HG02852 (cell line): ENCODE results near the gene ATP5F1B.
"Not testable (repeated sequence)": the region's sequence is repeated elsewhere in the genome, so short reads cannot be mapped to it uniquely, and the experiment has no call there.

Experiments
- ATAC-seq: cut with Tn5 transposase; IDR thresholded peaks from one replicate; pipeline ENCODE4 v1.9.1; 2021; ENCODE audit warnings: mild to moderate bottlenecking, moderate library complexity; ENCODE audit not compliant: unreplicated experiment

ATP5F1B gene

DNA sequence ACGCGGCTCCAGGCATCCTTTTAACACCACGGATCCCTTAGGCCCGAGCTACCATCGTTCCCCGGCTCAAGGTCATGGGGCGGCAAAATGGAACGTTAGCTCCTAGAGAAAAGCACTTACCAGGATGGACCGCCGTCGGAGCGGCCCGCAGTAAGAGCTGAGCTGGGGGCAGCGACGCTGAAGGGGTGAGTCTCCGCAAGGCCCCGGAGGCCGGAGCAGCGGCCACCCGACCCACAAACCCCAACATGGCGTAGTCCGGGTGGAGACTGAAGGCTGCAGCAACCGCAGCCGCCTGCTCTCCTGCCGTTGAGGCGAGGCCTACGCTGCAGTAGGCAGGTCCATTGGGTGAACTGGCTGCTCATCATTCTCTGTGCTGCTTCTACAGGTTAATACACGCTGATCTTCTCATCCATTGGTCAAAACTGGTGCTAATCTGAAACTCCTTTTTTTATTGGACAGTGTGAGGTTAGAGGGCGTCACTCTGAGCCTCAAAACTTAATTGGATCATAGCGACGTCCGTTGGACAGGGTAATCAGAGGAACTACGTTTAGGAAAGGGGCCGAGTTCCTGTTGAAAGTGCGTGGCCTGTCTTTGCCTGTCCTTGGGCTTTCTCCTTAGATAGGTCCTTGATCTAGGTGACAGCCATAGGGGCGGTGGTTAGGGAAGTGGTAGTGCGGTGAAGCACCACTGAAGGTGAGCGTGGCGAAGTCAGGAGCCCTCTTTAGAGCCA, at the start of gene ATP5F1B:
TSS of gene ATP5F1B (minus strand) at position 268 of the 730 bp plus-strand sequence. CDS start at position 247, 21 bp downstream.
- ATAC-seq = peak; percentile 98

DNA sequence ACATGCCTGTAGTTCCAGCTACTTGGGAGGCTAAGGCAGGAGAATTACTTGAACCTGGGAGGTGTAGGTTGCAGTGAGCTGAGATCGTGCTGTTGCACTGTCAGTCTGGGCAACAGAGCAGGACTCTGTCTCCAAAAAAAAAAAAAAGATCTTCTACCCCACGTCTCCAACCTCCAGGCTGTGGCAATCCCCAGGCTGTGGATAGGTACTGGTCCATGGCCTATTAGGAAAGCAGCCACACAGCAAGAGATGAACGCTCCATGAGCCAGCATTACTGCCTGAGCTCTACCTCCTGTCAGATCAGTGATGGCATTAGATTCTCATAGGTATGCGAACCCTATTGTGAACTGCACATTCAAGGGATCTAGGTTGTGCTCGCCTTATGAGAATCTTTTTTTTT, 48.4 kb upstream of the ATP5F1B start:
- no peak for ATAC-seq

DNA sequence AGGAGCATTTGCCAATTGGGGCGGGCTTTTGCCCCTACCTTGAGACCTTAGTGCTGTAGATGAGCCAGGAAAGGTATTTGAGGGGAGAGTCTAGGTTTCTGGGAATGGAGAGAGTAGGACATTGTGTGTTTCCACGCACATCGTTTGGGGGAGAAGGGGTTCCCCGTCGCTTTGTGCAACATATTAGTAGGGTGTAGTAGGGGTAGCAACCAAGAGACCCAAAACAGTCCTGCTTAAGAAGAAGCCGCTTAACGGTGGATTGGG, 43.0 kb upstream of the ATP5F1B start:
- no peak for ATAC-seq

DNA sequence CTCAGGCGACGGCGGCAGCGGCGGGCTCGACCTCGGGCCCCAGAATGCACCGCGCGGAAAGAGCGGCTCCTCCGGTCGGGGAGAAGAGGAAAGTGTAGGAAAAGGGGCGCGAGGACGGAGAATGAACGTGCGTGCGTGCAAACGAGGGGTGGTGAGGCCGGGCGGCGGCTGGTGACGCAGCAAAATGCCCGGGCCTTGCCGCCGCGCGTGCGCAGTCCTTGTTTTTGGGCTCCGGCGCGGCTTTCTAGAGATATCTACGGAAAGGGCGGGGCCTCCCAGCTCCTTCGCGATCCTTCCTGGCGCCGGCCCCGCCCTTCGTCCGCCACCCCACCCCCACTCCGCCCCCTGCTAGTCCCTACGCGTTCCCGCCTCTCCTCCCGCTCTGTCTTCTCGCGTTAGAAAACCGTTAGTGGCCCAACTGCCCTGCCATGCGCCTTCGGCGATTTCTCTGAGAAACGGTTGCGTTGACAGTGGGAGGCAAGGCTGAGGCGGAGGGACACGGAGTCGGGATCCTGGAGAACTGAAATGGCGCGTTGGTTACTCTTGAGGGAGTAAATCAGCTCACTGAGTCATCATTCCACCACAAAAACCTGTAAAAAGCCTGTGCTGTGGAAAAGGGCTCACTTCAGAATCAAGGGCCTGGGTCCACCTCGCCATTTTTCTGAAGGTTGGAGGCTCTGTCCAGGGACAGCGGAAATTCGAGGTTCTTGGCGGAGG, 42.5 kb upstream of the ATP5F1B start, which contains the start of gene PTGES3:
TSS of gene PTGES3 (minus strand) at position 156 of the 717 bp plus-strand sequence. CDS start 285 bp downstream, outside the sequence.
- ATAC-seq = peak; percentile 59

DNA sequence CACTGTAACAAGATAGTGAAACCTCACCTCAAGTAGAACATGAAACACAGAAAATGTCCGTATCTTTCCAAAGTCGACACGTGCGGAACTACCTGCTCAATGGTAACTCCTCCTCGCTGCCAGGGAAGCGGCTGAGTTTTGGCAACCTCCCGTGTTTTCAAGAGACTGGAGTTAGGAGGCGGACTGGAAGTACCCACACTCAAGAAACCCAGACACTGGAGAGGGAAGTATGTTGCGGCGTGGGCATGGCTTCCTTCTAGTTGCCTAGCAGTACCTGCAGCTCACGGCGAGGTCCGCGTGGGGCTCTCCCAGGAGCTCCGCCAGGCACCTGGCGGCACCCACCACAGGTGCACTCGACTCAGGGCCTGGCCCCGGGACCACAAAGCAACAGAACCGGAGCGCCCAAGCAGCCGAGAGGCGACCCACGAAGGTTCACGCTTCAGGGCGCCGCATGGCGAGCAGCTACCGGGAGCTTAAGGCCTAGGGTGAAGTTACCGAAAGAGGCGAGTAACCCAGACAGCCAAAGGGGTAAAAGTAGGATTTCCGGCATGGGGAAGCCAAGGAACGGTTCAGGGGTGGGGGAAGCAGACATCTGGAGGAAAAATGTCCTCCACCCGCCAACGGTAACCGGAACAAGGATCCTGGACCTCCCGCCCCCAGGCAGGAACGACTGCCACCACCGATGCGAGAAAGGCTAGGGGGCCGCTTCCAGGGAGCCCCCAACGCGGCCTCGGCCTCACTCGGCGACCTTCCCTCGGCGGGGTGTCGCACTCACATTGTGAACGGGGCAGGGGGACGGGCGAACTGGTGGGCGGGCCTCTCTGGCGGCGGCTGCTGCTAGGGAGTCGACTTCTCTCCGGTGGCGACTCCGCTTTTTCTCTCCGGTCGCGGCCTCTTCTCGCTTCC, 41.7 kb upstream of the ATP5F1B start:
- ATAC-seq = peak; percentile 30

DNA sequence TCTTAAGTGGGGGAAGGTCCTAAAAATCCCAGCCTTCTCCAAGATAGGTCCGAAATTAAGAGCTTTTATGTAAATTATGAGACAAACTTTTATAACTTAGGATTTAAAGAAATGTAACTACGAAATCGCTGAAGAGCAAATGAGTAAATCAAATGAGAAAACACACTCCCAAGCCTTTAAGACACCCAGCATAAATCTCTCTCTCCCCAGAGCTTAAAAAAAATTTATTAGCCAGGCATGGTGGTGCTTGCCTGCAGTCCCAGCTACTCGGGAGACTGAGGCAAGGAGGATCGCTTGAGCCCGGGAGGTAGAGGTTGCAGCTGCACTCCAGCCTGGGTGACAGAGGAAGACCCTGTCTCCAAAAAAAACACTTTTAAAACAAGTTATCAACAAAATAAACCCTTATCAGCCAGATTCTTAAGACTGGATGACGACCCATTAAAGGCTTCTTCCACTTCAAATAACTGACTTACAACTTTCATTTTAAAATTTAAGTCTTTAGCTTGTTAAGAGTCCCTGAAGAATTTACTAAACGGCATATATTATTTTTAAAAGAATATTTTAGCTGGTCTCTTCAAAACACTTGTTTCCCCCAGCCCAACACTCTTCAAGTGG, 39.1 kb upstream of the ATP5F1B start:
- no peak for ATAC-seq

DNA sequence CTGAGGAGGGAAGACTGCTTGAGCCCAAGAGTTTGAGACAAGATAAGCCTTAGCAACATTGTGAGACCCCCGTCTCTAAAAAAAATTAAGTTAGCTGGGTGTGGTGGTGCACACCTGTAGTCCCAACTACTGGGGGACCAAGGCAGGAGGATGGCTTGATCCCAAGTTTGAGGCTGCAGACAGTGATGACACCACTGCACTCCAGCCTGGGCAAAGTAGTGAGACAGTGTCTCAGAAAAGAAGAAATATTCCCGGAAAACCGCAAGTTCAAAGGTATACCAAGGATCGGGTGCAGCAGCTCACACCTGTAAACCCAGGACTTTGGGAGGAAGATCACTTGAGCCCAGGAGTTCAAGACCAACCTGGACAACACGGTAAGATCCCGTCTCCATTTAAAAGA, 36.5 kb upstream of the ATP5F1B start:
- no peak for ATAC-seq

DNA sequence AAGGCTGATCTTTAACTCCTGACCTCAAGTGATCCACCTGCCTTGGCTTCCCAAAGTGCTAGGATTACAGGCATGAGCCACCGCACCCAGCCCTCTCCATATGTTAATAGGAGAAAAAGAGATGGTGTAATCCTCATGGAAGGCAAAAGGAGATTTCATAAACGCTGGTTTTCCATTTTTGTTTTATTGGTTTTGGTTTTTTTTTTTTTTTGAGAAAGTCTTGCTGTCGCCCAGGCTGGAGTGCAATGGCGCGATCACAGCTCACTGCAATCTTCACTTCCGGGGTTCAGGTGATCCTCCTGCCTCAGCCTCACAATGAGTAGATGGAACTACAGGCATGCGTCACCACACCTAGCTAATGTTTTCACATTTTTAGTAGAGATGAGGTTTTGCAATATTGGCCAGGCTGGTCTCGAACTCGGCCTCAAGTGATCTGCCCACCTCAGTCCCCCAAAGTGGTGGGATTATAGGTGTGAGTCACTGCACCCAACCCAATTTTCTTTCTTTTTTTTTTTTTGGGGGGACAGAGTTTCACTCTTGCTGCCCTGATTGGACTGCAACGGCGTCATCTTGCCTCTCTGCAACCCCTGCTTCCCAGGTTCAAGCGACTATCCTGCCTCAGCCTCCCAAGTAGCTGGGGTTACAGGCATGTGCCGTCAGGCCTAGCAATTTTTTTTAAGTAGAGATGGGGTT, 34.2 kb upstream of the ATP5F1B start:
- no peak for ATAC-seq

DNA sequence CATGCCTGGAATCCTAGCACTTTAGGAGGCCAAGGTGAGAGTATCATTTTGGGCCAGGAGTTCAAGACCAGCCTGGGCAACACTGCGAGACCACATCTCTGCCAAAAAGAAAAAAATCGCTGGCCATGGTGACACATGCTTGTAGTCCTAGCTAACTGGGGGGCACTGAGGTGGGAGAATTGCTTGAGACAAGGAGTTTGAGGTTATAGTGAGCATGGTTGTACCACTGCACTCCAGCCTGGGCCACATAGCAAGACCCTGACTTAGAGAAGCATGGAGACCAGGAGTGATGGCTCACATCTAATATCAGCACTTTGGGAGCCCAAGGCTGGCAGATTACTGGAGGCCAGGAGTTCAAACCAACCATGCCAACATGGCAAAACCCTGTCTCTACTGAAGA, 33.1 kb upstream of the ATP5F1B start:
- no peak for ATAC-seq

DNA sequence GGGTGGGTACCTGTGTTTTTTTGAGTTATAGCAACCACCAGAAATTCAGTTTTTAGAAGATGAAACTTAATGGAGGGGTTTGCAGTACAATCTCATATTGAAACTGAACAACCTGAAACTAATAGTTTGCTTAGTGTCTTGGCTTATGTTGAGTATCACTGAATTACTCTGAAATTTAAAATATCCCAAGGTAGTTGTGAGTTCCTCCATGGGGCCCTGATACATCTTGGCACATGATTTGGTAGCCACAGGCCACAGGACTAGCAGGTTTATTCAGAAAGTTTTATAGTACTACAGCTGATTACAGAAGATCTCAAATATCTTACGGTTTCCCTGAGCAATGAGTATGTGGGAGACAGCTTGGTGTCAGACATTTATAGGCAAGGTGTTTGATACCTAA, 31.9 kb upstream of the ATP5F1B start:
- ATAC-seq = no peak

DNA sequence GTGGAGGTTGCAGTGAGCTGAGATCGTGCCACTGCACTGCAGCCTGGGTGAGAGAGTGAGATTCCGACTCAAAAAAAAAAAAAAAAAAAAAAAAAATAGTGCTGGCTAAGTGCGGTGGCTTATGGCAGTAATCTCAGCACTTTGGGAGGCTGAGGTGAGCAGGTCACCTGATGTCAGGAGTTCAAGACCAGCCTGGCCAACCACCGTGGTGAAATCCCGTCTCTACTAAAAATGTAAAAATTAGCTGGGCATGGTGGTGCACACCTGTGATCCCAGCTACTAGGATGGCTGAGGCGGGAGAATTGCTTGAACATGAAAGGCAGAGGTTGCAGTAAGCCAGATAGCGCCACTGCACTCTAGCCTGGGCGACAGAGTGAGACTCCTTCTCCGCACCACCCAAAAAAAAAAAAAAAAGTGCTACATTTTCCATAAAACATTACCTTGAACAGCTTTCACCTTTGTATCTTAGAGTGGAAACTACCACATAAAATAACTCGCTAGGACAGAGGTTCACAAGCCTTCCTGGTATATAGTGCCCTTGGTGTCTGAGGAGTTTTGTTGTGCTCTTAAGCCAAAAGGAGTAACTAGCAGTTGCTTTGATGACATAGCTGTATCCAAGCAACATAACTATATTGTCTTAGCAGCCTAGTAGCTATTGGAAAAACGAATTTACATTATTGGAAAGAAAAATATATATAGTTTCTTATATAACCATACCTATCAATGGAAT, 31.2 kb upstream of the ATP5F1B start:
- no peak for ATAC-seq

DNA sequence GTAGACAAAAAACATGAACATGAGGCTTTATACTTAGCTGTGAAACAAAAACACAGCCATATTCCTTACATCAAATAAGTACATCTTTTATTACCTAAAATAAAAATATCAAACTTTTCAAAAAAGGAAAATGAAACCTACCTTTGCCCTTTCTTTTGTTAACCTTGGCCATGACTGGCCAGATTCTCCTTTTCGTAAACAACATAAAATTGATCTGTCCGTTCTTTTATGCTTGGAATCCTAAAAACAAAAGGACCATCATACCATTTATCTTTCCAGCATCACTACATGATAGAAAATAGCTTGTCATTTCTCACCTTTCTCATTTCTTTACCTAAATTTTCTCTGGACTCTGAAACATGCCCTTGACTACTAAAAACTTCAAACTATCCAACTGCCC, 25.8 kb upstream of the ATP5F1B start:
- no peak for ATAC-seq

DNA sequence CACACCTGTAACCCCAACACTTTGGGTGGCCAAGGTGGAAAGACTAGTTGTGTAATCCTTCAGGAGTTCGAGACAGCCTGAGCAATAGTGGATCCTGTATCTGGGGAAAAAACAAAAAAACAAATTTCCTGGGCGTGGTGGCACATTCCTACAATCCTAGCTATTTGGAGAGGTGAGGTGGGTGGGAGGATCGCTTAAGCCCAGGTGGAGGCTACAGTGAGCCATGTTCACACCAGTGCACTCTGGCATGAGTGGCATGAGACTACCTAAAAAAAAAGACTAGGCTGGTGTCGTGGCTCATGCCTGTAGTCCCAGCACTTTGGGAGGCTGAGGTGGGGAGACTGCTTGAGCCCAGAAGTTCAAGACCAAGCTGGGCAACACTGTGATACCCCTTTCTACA, 25.1 kb upstream of the ATP5F1B start:
- no peak for ATAC-seq

DNA sequence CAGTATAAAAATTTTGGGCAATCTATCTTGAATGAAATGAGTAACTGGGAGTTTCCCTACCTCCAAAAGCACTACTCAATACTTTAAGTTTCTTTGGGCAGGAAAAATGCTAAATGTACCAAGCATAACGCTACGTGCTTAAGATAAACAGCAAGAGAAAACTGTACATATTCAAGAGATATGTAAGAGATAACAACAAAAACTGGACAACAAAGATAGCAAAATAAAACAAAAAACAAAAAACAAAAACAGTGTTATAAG, 22.3 kb upstream of the ATP5F1B start:
- no peak for ATAC-seq

DNA sequence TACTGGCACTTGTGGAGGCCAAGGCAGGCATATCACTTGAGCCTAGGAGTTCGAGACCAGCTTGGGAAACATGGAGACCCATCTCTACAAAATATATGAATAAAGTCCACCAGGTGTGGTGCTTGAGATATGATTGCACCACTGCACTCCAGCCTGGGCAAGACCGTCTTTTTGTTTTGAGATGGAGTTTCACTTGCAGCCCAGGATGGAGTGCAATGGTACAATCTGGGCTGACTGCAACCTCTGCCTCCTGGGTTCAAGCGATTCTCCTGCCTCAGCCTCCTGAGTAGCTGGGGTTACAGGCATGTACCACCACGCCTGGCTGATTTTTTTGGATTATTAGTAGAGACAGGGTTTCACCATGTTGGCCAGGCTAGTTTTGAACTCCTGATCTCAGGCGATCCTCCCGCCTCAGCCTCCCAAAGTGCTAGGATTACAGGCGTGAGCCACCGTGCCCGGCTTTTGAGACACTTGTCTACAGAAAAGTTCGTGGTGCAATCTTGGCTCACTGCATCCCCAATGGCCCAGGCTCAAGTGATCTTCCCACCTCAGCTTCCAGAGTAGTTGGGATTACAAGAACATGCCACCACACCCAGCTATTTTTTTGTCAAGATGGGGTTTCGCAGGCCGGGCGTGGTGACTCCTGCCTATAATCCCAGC, 16.3 kb upstream of the ATP5F1B start:
- no peak for ATAC-seq

DNA sequence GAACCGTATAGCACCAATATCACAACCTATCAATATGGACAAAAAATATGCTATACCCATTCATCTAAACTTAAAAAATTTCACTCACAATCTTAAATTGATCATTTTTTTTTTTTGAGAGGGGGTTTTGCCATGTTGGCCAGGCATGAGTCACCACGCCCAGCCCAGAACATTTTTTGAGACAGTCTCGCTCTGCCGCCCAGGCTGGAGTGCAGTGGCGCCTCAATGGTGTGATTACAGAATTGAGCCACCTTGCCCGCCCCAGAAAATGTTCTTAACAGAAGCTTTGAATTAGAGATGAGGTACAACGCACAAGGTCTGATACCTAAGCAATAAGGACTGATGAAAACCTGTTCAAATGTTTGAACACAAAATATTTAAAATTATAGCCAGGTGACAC, 15.8 kb upstream of the ATP5F1B start:
- no peak for ATAC-seq

DNA sequence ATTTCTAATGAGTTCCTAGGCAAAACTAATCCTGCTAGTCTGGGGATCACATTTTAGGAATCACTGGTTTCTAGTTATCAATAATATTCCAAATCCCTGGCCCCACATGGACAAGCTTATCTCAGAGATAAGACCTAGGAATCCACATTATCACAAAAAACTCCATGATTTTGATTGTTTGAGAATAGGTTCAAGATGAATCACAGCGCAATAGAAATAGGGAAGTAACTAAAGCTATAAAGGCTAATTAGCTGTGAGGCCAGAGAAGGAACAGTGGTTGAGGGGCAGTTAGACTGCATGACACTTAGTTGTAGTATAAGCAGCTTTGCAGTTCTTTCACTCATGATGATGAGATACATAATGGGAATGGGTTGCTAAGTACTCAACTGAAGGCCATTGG, 13.1 kb upstream of the ATP5F1B start:
- ATAC-seq = no peak

DNA sequence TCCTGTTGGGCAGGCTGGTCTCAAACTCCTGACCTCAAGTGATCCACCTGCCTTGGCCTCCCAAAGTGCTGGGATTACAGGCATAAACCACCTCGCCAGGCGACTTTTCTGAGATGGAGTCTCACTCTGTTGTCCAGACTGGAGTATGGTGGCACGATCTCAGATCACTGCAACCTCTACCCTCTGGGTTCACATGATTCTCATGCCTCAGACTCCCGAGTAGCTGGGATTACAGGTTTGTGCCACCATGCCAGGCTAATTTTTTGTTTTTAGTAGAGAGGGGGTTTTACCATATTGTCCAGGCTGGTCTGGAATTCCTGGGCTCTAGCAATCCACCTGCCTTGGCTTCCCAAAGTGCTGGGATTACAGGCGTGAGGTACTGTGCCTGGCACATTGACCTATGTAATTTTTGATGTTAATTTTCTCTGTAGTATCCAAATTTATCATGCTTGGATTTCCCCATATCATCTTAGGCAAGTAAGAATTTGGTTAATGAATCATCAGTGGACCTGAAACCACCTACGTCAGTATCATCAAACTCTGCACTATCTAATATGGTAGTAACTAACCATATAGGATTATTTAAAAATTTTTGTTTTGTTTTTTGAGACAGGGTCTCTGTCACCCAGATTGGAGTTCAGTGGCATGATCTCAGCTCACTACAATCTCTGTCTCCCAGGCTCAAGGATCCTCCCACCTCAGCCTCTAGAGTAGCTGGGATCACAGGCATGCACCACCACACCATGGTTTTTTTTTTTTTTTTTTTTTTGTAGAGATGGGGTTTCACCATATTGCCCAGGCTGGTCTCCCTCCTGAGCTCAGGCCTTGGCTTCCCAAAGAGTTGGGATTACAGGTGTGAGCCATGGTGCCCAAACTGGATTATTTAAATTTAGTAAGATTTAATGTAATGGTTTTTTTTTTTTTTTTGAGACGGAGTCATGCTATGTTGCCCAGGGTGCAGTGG, 11.9 kb upstream of the ATP5F1B start:
- ATAC-seq = no peak

DNA sequence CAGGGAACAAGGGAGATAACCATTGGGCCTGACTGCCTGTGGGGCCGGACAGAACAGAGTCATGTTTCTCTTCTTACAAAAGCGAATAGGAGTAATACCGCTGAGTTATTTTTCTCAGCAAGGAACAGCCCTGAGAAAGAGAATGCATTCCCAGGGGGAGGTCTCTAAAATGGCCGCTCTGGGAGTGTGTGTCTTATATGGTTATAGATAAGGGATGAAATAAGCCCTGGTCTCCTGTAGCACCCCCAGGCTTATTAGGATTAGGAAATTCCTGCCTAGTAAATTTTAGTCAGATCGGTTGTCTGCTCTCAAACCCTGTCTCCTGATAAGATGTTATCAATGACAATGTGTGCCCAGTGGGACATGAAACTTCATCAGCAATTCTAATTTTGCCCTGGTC, 8.0 kb upstream of the ATP5F1B start:
- ATAC-seq = not testable (repeated sequence)
